ENCODE data around the gene RIOX2. TPM values are rescaled to one million over a fixed set of nuclear protein-coding genes. Genes with fewer than 3 reads are reported as not detected.

Gene RIOX2
- total and polyA plus RNA-seq, 2 donors (not counting 1 experiment from before 2014, with no cell fraction given), result 18.5 to 23.6 TPM

- Histone ChIP-seq H3K9ac (ENCODE audit: low read length) (no peak overlapping the region), H3K9me3 (ENCODE audit: control extremely low read depth in 1 of 3, control insufficient read depth in 2 of 3, insufficient read depth in 1 of 3, low read length in 2 of 3) (no peaks in the 10 kb centered on the region), H3K4me1 (ENCODE audit: control insufficient read depth in 2 of 2, insufficient read depth in 2 of 2, low read length in 2 of 2) (no peaks in the 10 kb centered on the region), H3K27me3 (replicated peaks in 1 of 4; ENCODE audit: control extremely low read depth in 1 of 4, control insufficient read depth in 3 of 4, insufficient read depth in 4 of 4, low read length in 3 of 4) (no peaks in the 10 kb centered on the region), H3K4me3 (ENCODE audit: control extremely low read depth in 1 of 5, extremely low read depth in 1 of 5, insufficient read depth in 1 of 5, low read depth in 2 of 5, low read length in 4 of 5) (no peak overlapping the region), H3K36me3 (replicated peaks in 1 of 2; ENCODE audit: control extremely low read depth in 1 of 2, control insufficient read depth in 1 of 2, extremely low read depth in 1 of 2, insufficient read depth in 2 of 2, low read length in 1 of 2) (peaks cover 2 to 9% of the 10 kb centered on the region in 2 experiments), H2AFZ (ENCODE audit: insufficient read depth, low read depth, low read length, poor library complexity, severe bottlenecking) (no peak overlapping the region), H3K79me2 (ENCODE audit: control insufficient read depth, insufficient read depth, low read length) (no peaks in the 10 kb centered on the region), H3K4me2 (replicated peaks; ENCODE audit: low read depth, low read length, poor library complexity, severe bottlenecking) (no peak overlapping the region), H3K27ac (ENCODE audit: low read length in 2 of 2) (no peak overlapping the region), H4K20me1 (ENCODE audit: control insufficient read depth, insufficient read depth, low read length, poor library complexity, severe bottlenecking) (no peaks in the 10 kb centered on the region)
- Mint-ChIP-seq H3K4me3 (no peak overlapping the region), H3K27me3 (no peaks in the 10 kb centered on the region), H3K4me1 (no peaks in the 10 kb centered on the region), H3K9me3 (ENCODE audit: insufficient read depth) (no peaks in the 10 kb centered on the region), H3K27ac (no peak overlapping the region)
- no CpG with 5 or more reads among the region's 1 CpG for WGBS (ENCODE audit: insufficient coverage)
- no peak for TF ChIP-seq CTCF (IDR thresholded peaks at IDR 0.05)
- intact Hi-C loops (cut with micrococcal nuclease), result no loop called here
- CTCF ChIA-PET, result no interaction called here
- DNase-seq (no peak), ATAC-seq (ENCODE audit: low read depth) (no peak)
- POLR2A ChIA-PET, result no interaction called here
Observed at GRCh38 chr3:97938444-97938843, 33.8 kb downstream of the RIOX2 start.

- Mint-ChIP-seq H3K4me3 (no peak overlapping the region), H3K27ac (no peak overlapping the region), H3K4me1 (no peaks in the 10 kb centered on the region), H3K27me3 (no peaks in the 10 kb centered on the region), H3K9me3 (ENCODE audit: insufficient read depth) (no peaks in the 10 kb centered on the region)
- H2AFZ ChIP-seq (ENCODE audit: insufficient read depth, low read depth, low read length, poor library complexity, severe bottlenecking), result no peak overlapping the region
- no peak overlapping the region for H3K27ac ChIP-seq (ENCODE audit: low read length in 2 of 2)
- H3K79me2 ChIP-seq (ENCODE audit: control insufficient read depth, insufficient read depth, low read length), result no peaks in the 10 kb centered on the region
- peaks cover 0 to 2% of the 10 kb centered on the region in 2 experiments for H3K36me3 ChIP-seq (replicated peaks in 1 of 2; ENCODE audit: control extremely low read depth in 1 of 2, control insufficient read depth in 1 of 2, extremely low read depth in 1 of 2, insufficient read depth in 2 of 2, low read length in 1 of 2)
- intact Hi-C loops (cut with micrococcal nuclease), result no loop called here
- no peaks in the 10 kb centered on the region for H3K4me1 ChIP-seq (ENCODE audit: control insufficient read depth in 2 of 2, insufficient read depth in 2 of 2, low read length in 2 of 2)
- no peak overlapping the region for H3K4me3 ChIP-seq (ENCODE audit: control extremely low read depth in 1 of 5, extremely low read depth in 1 of 5, insufficient read depth in 1 of 5, low read depth in 2 of 5, low read length in 4 of 5)
- TF ChIP-seq EZH2 (IDR thresholded peaks at IDR 0.05; ENCODE audit: borderline replicate concordance, insufficient read depth, low read depth, low read length, poor library complexity, severe bottlenecking) (no peak), CTCF (IDR thresholded peaks at IDR 0.05) (no peak)
- no peak for DNase-seq
- no peaks in the 10 kb centered on the region for H4K20me1 ChIP-seq (ENCODE audit: control insufficient read depth, insufficient read depth, low read length, poor library complexity, severe bottlenecking)
- H3K9ac ChIP-seq (ENCODE audit: low read length), result no peak overlapping the region
- 91% methylated on average over 1 of the region's 2 CpGs for WGBS (ENCODE audit: insufficient coverage)
- ChIA-PET POLR2A (no interaction called here), CTCF (interaction anchor here (0.7 kb wide), 1 partner anchor 187 kb away, joined by 3 read pairs; no protein-coding TSS in a partner anchor)
- no peaks in the 10 kb centered on the region for H3K27me3 ChIP-seq (replicated peaks in 1 of 4; ENCODE audit: control extremely low read depth in 1 of 4, control insufficient read depth in 3 of 4, insufficient read depth in 4 of 4, low read length in 3 of 4)
- ATAC-seq (ENCODE audit: low read depth), result no peak
- no peak overlapping the region for H3K4me2 ChIP-seq (replicated peaks; ENCODE audit: low read depth, low read length, poor library complexity, severe bottlenecking)
- H3K9me3 ChIP-seq (ENCODE audit: control extremely low read depth in 1 of 3, control insufficient read depth in 2 of 3, insufficient read depth in 1 of 3, low read length in 2 of 3), result no peaks in the 10 kb centered on the region
Observed at GRCh38 chr3:97937205-97937604, 35.0 kb downstream of the RIOX2 start.

Measured in B cell (primary cell).